ENCODE results near the gene DOCK8. TPM values are rescaled to one million over a fixed set of nuclear protein-coding genes. Genes with fewer than 3 reads are reported as not detected.

Gene DOCK8
- total RNA-seq, 1 donor from 2014 or later = 0.54 TPM

DNA sequence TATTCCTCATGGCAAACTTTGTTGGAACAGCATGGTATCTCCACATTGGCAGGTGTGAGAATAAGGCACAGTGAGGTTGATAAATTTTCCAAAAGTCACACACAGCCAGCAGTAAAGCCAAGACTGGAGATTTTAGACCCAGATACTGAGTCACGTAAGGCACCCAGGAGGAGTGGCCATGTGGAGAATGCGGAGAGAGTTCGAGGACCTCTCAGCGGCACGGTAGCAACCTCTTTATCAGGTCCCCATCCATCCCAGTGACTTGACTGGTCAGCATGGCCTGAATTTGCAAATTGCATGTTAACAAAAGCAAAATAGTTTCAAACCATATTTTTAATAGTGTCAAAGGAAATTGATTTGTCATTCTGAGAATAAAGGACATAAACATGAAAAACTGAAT, 183.4 kb downstream of the DOCK8 start:
- Histone ChIP-seq H3K79me2 (ENCODE audit: low read depth) (no peaks in the 10 kb centered on the region), H3K36me3 (no peaks in the 10 kb centered on the region), H3K4me2 (no peak overlapping the region), H4K20me1 (ENCODE audit: low read depth) (no peaks in the 10 kb centered on the region), H3K27me3 (no peaks in the 10 kb centered on the region), H3F3A (ENCODE audit: low read depth) (no peaks in the 10 kb centered on the region), H3K27ac (no peak overlapping the region), H2AFZ (replicated peaks) (no peak overlapping the region), H3K9ac (no peak overlapping the region), H3K4me1 (no peaks in the 10 kb centered on the region), H3K4me3 (no peak overlapping the region), H3K9me3 (ENCODE audit: low read depth) (no peaks in the 10 kb centered on the region)
- H3K4me1 Mint-ChIP-seq = peaks cover 9% of the 10 kb centered on the region
- peaks cover 5% of the 10 kb centered on the region for H3K27me3 Mint-ChIP-seq (ENCODE audit: insufficient read depth, low read depth)
- no peak overlapping the region for H3K27ac Mint-ChIP-seq
- peaks cover 4% of the 10 kb centered on the region for H3K36me3 Mint-ChIP-seq
- no peak overlapping the region for H3K4me3 Mint-ChIP-seq
- TF ChIP-seq EZH2phosphoT487 (IDR thresholded peaks at IDR 0.05) (no peak), EZH2 (IDR thresholded peaks at IDR 0.05) (no peak)
- TF ChIP-seq, protein P1, sequence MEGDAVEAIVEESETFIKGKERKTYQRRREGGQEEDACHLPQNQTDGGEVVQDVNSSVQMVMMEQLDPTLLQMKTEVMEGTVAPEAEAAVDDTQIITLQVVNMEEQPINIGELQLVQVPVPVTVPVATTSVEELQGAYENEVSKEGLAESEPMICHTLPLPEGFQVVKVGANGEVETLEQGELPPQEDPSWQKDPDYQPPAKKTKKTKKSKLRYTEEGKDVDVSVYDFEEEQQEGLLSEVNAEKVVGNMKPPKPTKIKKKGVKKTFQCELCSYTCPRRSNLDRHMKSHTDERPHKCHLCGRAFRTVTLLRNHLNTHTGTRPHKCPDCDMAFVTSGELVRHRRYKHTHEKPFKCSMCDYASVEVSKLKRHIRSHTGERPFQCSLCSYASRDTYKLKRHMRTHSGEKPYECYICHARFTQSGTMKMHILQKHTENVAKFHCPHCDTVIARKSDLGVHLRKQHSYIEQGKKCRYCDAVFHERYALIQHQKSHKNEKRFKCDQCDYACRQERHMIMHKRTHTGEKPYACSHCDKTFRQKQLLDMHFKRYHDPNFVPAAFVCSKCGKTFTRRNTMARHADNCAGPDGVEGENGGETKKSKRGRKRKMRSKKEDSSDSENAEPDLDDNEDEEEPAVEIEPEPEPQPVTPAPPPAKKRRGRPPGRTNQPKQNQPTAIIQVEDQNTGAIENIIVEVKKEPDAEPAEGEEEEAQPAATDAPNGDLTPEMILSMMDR (IDR thresholded peaks at IDR 0.05) = no peak
- no peak for DNase-seq (ENCODE audit: low spot score)
- H3K9me3 Mint-ChIP-seq = peaks cover 4% of the 10 kb centered on the region

DNA sequence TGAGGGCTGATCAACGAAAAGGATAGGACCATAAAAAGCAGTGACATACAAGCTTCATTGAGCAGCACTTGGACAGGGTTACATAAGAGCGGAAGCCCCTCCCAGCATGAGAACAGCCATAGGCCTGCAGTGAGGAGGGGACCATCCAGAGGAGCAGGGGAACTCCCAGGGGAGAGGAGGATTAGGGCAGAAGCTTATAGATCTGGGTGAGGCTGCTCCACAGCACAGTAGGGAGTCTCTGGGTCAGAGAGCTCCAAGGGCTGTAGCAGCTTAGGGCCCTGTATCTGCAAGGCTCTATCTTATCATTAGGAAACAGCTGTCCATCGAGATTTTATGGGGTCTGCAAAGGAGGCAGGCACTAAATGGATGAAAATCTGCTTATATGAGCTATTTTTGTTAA, 186.6 kb downstream of the DOCK8 start:
- no peak overlapping the region for H3K9ac ChIP-seq
- H3K36me3 Mint-ChIP-seq = peaks cover 4% of the 10 kb centered on the region
- H3K9me3 ChIP-seq (ENCODE audit: low read depth) = no peaks in the 10 kb centered on the region
- no peak overlapping the region for H3K4me3 ChIP-seq
- DNase-seq (ENCODE audit: low spot score) = no peak
- no peaks in the 10 kb centered on the region for H3F3A ChIP-seq (ENCODE audit: low read depth)
- H3K4me2 ChIP-seq = no peak overlapping the region
- no peaks in the 10 kb centered on the region for H3K36me3 ChIP-seq
- no peaks in the 10 kb centered on the region for H3K27me3 ChIP-seq
- H3K4me3 Mint-ChIP-seq = no peak overlapping the region
- H3K4me1 Mint-ChIP-seq = peaks cover 5% of the 10 kb centered on the region
- H3K27me3 Mint-ChIP-seq (ENCODE audit: insufficient read depth, low read depth) = peaks cover 5% of the 10 kb centered on the region
- H2AFZ ChIP-seq (replicated peaks) = no peak overlapping the region
- H4K20me1 ChIP-seq (ENCODE audit: low read depth) = no peaks in the 10 kb centered on the region
- H3K79me2 ChIP-seq (ENCODE audit: low read depth) = no peaks in the 10 kb centered on the region
- H3K9me3 Mint-ChIP-seq = peaks cover 3% of the 10 kb centered on the region
- no peak overlapping the region for H3K27ac Mint-ChIP-seq
- peaks cover 4% of the 10 kb centered on the region for H3K4me1 ChIP-seq
- H3K27ac ChIP-seq = no peak overlapping the region
- TF ChIP-seq EZH2 (IDR thresholded peaks at IDR 0.05) (no peak), EZH2phosphoT487 (IDR thresholded peaks at IDR 0.05) (no peak)
- TF ChIP-seq, protein P1 (IDR thresholded peaks at IDR 0.05) = no peak

DNA sequence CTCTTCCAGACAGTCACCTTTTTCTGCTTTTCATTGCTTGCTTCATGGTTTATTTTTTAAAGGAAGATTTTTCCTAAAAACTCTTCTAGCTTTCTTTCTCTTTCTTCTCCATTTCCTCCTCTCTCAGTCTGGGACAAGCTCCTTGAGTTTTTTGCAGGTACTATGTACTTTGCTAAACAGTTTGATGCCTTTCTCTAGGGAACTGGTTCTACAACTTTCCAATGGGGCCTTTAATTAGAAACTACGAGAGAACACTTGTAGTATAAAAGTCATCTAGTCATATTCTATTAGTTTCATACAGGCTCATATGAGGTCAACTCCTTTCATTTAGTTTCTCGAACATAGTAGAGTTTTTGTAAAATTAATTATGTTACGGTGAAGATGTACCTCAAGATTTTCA, 189.6 kb downstream of the DOCK8 start:
- Histone ChIP-seq H3K27ac (no peak overlapping the region), H3K4me3 (no peak overlapping the region), H3F3A (ENCODE audit: low read depth) (no peaks in the 10 kb centered on the region), H3K9ac (no peak overlapping the region), H2AFZ (replicated peaks) (no peak overlapping the region), H3K4me1 (peaks cover 4% of the 10 kb centered on the region), H4K20me1 (ENCODE audit: low read depth) (no peaks in the 10 kb centered on the region), H3K9me3 (ENCODE audit: low read depth) (no peaks in the 10 kb centered on the region), H3K4me2 (no peak overlapping the region), H3K27me3 (no peaks in the 10 kb centered on the region), H3K79me2 (ENCODE audit: low read depth) (no peaks in the 10 kb centered on the region), H3K36me3 (no peaks in the 10 kb centered on the region)
- Mint-ChIP-seq H3K4me3 (no peak overlapping the region), H3K27ac (no peak overlapping the region), H3K9me3 (peaks cover 3% of the 10 kb centered on the region), H3K36me3 (peaks cover 4% of the 10 kb centered on the region), H3K4me1 (no peaks in the 10 kb centered on the region), H3K27me3 (ENCODE audit: insufficient read depth, low read depth) (peaks cover 5% of the 10 kb centered on the region)
- no peak for DNase-seq (ENCODE audit: low spot score)
- TF ChIP-seq, protein P1 (IDR thresholded peaks at IDR 0.05) = no peak
- TF ChIP-seq EZH2 (IDR thresholded peaks at IDR 0.05) (no peak), EZH2phosphoT487 (IDR thresholded peaks at IDR 0.05) (no peak)

All from neural progenitor cell (in vitro differentiated cells).